Brain pericyte (primary cell): ENCODE measurements around the gene OR5H14.
"Not testable (repeated sequence)": the region's sequence is repeated elsewhere in the genome, so short reads cannot be mapped to it uniquely, and the experiment has no call there.

ENCODE experiments used
- DNase-seq: peaks from one replicate; pipeline ENCODE4 v3.0.0-alpha.2; 2012; ENCODE audit warnings: low read depth, low spot score

The OR5H14 gene

GRCh38 chr3:98147179-98147578, at the start of gene OR5H14:
TSS of gene OR5H14 (plus strand) at chr3:98147479. CDS start at chr3:98149386, 1,907 bp downstream.
- no peak for DNase-seq

- no peak for DNase-seq
These were observed 47.4 kb upstream of the OR5H14 start for GRCh38 chr3:98099848-98100247.

GRCh38 chr3:98108162-98108561, 39.1 kb upstream of the OR5H14 start:
- DNase-seq = no peak

- no peak for DNase-seq
These were observed 37.3 kb upstream of the OR5H14 start for GRCh38 chr3:98109807-98110549.

GRCh38 chr3:98110550-98110908, 36.8 kb upstream of the OR5H14 start:
- DNase-seq = no peak

- DNase-seq = no peak
These were observed 33.0 kb upstream of the OR5H14 start for GRCh38 chr3:98114264-98114663.

GRCh38 chr3:98115717-98116116, 31.6 kb upstream of the OR5H14 start:
- no peak for DNase-seq

- DNase-seq = no peak
These were observed 16.9 kb upstream of the OR5H14 start, which contains the start of gene OR5H1 for GRCh38 chr3:98130421-98130820. TSS of gene OR5H1 (plus strand) at chr3:98130721. CDS start at chr3:98132698, 1,977 bp downstream.

- DNase-seq = no peak
These were observed 10.6 kb upstream of the OR5H14 start for GRCh38 chr3:98136631-98137030.

- DNase-seq = not testable (repeated sequence)
These were observed 9.3 kb upstream of the OR5H14 start for GRCh38 chr3:98137826-98138557.

- DNase-seq = no peak
These were observed 6.7 kb upstream of the OR5H14 start for GRCh38 chr3:98140531-98140930.

- no peak for DNase-seq
These were observed 1.5 kb downstream of the OR5H14 start for GRCh38 chr3:98148751-98149150.

- not testable (repeated sequence) for DNase-seq
These were observed 2.2 kb downstream of the OR5H14 start for GRCh38 chr3:98149456-98149855.

GRCh38 chr3:98151241-98151640, 4.0 kb downstream of the OR5H14 start:
- no peak for DNase-seq

GRCh38 chr3:98166396-98166795, 19.1 kb downstream of the OR5H14 start, which contains the start of gene OR5H15:
TSS of gene OR5H15 (plus strand) at chr3:98166696. CDS start at chr3:98168700, 2,004 bp downstream.
- DNase-seq = no peak

- DNase-seq = no peak
These were observed 23.8 kb downstream of the OR5H14 start for GRCh38 chr3:98171071-98171470.

GRCh38 chr3:98172621-98173020, 25.3 kb downstream of the OR5H14 start:
- no peak for DNase-seq

- no peak for DNase-seq
These were observed 33.1 kb downstream of the OR5H14 start for GRCh38 chr3:98180319-98180890.

GRCh38 chr3:98182196-98182595, 34.9 kb downstream of the OR5H14 start:
- DNase-seq = no peak

- DNase-seq = no peak
These were observed 37.9 kb downstream of the OR5H14 start for GRCh38 chr3:98185180-98185579.

- DNase-seq = no peak
These were observed 41.3 kb downstream of the OR5H14 start for GRCh38 chr3:98188545-98188944.

GRCh38 chr3:98190911-98191310, 43.6 kb downstream of the OR5H14 start:
- DNase-seq = not testable (repeated sequence)
